Femur (tissue), 1 donor: ENCODE data around the gene PPP2R2C.

Experiments used
- DNase-seq: peaks from one replicate; pipeline ENCODE4 v3.0.0-alpha.2; 2017

PPP2R2C gene

DNA sequence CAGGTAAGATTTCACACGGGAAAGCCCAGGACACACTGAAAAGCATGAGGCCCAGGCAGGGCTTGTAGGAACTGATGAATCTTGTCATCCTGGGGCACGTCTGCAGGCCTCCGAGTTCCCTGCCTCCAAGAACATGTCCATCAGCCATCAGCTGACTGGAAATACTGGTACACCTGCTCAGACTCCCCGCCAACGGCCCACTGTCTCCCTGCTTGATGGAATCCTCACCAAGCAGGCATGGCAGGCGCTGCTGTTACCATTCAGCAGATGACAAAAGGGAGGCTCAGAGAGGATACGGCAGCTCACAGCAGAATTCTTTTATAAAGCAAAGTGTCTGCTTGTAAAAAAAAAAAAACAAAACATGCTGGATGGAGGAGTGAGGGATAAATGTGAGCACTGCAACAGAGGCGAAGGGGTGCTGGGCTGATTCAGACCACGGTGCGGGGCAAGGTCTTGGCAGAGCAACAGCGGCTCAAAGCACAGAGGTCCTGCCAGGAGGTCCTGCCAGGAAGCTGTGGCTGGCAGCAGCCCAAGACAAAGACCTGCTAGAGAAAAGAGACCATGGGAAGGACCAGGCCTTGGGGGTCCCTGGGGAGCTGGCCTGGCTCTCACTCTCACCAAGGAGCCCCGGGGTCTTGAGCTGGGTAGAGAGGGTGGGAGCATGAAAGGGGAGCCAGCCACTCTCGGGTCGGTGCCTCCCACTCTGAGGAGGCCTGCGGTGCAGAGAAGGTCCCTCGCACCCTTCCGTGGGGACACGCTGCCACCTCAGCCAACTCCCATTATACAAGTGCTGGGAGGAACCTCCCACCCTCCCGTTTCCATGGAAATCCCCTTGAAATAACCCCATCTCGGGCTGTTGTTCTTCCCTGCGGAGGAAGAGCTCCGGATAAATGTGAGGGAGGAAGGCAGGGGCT lies 25.6 kb downstream of the PPP2R2C start:
- no peak for DNase-seq

DNA sequence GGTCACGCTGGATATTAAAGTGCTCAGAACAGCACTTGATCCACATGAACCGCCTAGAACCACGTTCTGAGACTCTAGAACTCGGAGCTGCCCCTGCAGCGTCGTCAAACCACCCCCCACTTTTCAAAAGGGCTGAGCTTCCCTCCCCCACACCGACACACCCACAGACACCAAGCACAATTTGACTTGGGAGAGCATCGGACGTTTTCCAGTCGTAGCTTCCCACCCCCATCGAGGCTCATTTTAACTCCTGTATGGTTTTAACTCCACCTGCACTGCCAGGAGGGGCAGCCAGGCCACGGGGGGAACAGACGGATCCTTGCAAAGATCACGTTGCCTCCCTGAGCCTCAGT lies 26.3 kb downstream of the PPP2R2C start:
- no peak for DNase-seq

DNA sequence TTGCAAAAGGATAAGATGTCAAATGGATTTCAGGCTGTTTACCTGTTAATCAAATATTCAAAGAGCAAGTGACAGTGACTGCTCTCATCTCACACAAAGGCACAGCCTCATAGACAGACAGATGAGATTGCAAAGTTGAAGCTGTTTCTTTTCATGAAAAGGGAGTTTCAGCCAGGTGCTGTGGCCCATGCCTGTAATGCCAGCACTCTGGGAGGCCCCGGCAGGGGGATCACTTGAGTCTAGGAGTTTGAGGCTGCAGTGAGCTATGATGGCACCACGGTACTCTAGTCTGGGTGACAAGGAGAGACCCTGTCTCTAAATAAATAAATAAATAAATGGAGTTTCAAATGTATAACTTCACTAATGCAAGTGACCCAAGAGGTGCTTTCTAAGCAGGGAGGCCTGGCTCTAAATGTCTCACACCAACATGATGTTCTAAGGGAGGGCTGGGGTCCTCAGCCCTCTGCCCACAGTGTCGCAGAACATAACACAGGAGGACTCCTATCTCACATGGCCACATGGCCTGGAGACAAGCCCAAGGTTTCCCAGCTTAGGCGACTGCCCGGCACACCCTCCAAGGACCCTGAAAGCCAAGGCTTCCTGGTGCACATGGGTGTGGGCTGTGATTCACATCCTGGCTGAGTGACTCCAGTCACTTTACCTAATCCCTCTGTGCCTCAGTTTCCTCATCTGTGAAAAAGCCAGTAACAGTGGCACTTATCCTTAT lies 26.8 kb downstream of the PPP2R2C start:
- DNase-seq, result no peak

DNA sequence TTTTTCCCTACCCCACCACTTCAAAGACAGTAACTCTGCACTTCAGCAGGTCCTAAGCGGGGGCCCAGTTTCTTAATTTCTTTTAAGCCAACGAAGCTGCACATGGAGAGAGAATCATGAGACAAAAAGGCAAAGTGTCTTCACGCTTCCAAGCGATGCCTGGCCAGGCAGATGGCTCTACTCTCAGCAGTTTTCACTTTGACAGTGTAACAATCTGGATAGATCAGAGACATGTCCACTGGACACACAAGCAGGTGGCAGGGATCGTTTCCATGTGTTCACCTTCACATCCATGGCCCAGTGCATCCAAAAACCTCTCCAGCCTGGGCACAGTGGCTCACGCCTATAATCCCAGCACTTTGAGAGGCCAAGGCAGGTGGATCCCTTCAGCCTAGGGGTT lies 27.8 kb downstream of the PPP2R2C start:
- DNase-seq, result no peak

DNA sequence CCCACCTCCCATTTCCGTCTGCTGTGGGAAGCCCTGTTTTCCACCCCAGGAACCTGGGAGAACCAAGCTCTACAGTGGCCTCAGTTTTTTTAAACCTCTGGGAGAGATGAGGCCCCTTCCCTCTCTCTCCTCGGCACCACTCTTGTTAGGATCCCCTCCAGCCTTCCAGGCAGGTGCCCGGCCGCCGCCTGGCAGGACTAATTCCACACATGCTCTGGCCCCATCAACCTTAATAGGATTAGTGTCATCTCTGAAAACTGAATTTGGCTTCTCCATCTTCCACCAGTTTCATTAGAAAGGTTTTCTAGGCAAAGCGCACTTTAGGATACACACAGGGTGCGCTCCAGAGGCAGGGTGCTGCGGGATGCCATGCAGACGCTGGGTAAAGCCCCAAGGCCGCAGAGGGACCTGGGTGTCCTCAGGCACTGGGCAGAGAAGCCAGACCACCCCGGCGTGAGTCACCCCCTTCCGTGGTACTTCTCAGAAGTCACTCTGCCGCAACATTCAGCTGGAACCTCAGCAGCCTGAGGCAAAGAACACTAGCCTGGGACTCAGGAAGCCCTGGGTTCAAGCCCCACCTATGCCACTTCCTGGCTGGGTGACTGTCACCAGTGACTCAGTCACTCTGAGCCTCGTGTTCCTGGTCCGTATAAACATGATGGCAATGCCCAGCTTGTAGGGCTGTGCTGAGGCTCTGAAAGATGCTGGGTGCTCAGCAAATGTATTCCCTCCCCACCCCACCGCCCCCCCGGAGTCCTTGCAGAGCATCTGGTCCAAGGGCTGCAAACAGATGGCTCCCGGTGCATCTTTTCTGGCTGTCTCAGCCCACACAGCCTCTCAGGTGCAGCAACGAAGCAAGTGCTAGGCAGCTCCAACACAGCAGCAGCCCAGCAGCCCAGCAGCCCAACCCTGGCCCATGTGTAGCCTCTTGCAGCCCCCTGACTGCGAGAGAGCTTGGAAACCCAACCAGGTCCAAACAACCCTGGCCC lies 29.1 kb downstream of the PPP2R2C start:
- DNase-seq, result no peak

DNA sequence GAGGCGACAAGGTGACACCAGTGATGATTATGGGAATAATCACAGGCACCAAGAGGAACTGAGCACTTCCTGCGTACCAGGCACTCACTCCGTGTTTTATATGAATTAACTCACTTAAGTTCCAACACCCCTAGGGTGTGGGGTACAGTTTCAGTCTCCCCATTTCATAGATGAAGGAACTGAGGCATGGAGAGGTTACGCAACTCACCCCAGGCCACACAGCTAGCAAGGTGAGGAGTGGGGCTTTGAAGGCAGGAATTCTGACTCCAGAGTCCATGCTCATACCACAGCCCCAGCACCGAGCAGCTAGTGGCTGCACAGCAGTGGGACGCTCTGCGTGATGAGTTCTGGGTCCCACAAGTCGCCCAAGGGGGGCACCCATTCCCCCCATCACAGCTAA lies 29.9 kb downstream of the PPP2R2C start:
- DNase-seq, result no peak

DNA sequence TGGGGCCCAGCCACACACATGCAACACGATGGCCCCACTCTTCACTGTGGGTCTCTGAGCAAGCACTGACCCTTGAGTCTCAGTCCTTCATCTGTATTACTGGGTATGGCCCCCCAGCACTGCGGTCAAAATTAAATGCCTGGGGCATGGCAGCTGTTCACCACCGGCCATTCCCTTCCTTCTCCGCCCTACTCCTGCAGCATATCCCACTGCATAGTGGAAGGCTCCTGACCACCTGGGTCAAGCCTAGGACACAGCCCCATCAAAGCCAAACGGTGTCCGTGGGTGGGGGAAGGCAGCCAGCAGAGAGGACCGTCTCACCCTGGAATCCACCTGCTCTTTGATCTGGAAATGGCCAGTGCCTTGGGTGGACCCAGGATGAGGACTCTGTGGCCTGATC lies 30.7 kb downstream of the PPP2R2C start:
- no peak for DNase-seq

DNA sequence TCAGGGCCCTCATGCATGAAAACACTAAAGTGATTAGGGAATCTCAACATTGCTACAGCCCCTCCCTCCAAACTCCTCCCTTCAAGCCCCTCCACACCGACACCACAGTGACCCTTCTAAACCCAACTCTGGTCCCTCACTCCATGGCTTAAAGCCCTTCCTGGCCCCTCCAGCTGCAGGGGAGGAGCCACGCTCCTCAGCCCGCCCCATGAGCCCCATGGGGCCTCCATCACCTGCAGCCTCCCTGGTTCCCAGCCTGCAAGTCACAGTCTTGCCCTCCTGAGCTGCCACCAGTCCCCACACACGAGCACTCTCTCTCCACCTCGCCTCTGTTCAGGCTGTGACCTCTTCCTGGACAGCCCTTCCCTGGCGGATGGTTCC lies 31.2 kb downstream of the PPP2R2C start:
- no peak for DNase-seq

DNA sequence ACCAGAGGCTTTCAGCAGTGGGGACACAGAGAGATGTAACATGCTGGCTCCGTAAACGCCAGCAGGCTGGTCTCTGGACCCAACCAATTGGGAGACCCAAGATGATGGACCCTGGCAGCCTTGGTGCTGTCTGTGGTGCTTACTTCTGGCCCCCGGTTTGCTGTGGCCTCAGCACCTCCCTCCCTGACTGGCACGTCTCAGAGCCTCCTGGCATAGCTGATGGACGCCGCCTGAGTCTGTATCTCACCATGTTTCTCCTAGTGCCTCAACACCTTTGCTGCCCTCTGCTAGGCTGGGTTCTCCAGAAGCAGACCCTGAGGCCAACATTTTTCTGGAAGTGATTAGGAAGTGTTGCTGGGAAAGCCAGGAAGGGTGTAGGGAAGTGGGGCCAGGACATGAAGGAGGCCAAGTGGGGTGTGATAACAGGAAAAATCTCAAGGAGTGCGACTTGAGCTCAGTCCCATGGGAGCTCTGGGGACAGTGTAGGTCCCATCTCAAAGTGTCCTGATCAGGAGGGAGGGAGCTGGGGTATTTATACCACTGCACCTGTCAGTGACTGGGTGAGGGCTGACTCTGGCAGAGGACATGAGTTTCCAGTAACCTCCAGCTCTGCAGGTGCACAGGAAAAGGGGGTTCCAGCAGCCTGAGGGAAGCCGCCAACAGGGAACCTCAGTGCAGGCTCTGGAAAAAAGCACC lies 31.8 kb downstream of the PPP2R2C start:
- no peak for DNase-seq

DNA sequence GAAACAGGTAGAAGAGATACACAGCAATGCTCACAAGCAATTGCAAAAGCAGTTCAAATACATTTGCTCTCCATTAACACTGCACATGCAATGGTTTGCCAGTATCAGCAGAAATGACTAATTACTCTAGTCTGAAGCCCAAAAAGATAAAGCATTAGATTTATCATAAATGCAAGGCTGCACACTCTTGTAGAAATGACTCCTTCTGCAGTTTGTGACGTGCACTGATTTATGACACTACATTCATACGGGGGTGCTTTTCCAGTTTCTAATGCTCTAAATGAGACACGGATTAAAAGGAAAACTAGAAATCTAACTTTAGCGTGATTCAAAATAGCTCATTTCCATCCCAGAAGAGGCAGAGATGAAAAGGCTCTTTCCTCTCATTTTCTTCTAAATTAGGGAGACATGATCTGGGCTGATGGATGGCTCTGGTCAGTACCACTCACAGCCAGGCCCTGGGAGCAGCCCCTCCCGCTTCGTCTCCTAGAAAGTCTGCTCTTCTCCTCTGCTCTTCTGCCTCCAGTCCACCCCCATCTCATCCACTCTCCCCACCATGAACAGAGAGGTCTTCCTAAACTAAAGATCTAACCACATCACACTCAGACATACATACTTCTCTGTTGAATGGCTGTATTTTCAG lies 33.2 kb downstream of the PPP2R2C start:
- no peak for DNase-seq

DNA sequence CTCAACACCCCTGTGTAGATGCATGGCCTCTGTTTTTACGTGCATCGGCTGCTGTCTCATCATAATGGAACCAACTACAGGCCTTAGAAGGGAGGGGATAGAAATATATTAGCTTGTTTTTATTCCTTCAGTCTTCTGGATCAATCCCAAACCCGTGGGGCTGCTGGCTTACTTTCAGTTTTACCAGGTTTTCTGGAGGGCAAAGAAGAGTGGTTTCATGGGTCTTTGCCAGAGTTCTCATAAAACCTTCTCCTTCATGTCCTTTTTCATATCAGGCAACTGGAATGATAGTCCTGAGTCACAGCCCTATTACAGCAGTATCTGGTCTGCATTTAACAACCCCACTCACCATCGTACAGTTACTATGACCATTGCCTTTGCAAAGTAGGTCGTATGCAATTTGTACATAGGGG lies 34.6 kb downstream of the PPP2R2C start:
- no peak for DNase-seq

DNA sequence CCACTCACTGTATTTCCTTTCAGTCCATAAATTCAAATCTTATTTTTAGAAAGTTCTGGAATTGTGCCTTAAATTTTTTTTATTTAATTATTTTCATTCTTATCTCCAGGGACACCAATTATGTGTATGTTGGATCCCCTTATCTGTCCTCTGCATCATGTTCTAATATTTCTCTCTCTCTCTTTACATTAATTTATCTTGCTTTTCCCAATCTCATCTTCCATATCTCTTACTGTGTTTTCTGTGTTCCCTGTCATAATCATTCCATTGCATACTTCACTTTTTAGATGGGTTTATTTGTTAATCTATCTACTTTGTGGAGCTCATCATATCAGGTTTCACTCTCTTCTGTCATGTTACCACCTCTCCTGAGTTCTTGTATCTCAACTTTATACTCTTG lies 37.4 kb downstream of the PPP2R2C start:
- no peak for DNase-seq

DNA sequence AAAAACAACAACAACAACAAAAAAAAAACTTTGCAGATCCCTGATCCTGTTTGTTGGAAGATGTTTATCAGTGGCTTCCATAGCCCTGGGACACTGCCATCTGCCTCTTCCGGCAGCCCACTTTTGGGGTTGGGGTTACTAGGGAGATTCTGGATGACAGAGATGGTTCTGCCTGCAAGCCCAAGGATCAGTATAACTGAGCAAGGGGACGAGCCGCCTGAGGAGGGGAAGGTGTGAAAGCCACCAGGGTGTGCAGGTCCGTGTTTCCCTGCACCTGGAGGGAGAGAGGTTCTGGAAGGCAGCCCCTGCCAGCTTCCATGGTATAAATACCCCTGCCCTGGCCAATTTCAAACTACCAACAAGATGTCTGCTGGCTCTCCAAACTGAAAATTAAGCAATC lies 41.5 kb downstream of the PPP2R2C start:
- no peak for DNase-seq

DNA sequence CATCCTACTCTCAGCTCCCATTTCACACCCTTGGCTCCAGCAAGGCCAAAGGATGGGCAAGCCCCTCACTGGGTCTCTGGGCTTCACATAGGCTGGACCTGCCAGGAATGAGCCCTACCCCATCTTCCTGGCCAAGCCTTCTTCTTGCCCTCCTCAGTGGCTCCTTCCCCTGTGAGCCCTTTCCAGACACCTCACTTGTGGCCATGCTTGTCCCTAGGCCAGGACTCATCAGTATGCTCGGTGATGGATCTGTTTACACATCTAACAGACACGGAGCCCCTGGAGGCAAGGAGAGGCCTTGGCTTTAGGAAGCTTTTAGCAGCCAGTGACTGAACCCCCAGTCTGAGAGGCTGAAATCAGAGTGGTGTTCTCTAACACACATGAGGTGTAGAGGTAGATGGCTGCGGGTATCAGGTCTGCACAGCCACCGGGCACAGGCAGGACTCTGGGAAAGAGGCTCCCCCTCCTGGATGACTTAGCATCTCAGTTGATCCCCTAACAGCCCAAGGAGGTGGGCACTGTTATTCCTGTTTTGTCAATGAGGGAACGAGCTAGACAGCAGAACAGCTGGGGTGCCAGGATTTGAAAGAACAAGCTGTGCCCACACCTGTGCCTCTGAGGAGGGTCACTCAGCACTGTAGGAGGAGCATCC lies 44.8 kb downstream of the PPP2R2C start:
- DNase-seq, result no peak

DNA sequence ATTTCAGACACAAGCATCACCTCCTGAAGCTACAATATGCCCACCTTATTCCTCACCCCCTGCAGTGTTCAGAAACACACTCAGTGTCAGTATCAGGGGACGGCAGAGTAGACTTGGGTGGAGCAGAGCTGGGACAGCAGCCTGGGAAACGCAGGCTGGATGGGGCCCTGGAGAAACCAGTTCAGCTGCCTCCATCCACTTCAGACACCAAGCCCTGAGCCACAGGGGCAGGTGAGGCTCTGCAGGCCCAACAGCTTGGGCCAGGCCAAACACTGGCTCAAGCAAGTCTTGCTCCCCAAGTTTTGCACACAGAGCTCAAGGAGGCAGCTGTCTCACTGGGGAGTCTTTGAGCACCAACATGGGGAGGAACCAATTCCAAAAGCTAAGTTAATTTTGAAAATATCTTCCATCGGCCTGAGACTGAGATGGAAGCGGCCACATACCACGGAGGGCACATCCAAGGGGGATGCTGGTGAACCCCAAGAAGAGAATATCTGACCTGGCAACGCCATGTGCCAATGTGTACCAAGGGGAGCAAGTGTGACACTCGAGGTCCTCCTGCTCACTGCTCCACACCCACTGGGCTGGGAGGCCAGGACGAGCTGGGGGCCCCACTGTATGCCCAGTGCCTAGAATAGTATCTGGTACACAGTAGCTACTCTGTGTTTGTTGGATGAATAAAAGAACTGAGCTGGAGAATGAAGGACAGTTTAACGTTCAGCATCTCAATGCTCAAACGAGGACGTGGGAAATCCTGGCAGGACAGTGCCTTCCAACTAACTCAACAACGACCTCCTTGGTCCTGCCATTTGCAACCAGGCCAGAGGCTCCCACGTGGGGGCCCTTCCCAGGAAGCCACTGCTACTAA lies 45.6 kb downstream of the PPP2R2C start:
- DNase-seq, result no peak

DNA sequence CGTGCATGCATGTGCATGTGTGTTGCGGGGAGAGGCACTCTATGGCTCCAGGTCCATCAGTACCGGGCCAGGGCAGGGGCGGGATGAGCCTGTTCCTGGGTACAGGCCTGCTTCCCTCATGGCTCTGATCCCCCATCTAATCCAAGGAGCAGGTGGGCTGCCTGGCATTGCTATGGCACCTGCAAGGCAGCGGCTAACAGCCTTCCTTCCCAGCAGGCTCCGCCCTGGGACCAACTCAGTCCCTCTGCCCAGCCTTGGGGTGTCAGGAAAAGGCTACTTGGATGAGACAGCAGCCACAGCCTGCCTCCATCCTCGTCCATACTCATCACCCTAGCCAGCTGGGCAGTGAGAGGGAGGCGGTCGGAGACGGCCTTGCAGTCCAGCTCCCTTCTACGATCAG lies 46.5 kb downstream of the PPP2R2C start:
- no peak for DNase-seq

DNA sequence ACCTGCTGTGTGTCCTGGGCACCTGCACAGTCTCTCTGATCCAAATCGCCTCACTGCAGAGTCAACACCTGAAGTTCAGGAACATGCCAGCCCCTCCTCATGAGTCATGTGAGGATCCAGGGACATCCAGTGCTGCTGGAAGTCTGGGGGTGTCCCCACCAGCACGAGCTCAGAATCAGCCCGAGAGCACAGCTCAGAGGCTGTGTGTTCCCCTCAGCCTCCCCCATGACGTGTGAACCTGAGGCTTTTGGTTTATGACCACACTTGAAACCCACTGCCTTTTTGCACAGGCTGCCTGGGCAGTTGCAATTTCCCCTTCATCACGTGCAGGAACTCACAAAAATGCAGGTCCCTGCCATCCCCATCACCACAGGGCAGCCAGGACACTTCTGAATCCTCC lies 47.1 kb downstream of the PPP2R2C start:
- no peak for DNase-seq

DNA sequence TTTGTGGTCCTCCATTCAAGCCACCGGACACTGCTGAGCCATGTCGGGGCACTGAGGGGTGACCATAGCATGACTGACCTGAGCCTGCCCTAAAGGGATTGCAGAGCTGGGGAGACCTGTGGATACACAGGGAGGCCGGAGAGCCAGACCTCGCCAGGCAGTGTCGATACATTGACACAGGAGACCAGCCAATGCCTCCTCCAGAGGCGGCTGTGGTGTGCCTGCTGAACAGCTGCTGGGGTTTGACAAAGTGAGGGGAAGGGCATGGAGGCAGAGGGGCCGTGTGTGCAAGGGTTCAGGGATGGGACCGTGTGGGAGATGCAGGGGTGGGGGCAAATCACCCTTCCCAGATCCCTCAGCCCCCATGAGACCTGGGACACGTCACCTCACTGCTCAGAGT lies 48.0 kb downstream of the PPP2R2C start:
- DNase-seq, result no peak

DNA sequence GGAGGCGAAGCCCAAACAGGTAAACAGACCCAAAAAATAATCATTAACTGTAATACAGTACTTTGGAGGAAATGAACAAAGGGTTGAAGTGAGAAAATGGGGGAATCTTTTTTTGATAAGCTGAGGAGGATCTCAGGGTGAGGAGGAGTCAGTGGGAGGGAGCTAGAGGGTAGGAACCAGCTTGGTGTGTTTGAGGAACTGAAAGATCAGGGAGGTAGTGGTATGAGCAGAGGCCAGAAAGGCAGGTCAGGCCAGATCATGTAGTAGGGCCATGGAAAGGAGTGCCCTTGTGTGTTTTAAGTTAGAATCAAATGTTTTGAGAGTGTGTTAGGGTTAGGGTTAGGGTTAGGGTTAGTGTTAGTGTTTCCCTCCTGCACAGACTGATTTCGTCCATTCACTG lies 48.8 kb downstream of the PPP2R2C start:
- no peak for DNase-seq

DNA sequence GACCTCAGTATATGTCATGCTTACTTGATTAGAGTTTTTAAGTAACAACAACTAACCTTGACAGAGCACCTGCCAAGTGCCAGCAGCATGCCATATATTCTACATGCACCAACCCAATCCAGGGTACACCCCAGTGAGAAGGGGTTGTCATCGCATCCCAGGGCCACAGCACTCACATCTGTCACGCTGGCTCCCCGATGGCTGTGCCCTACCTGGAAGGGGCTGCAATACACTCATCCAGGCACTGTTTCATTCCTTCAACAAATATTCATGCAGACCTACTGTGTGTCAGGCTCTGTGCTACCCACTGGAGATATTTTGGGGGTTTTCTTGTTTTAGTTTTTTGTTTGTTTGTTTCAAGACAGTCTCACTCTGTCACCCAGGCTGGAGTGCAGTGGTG lies 49.5 kb downstream of the PPP2R2C start:
- DNase-seq, result no peak

DNA sequence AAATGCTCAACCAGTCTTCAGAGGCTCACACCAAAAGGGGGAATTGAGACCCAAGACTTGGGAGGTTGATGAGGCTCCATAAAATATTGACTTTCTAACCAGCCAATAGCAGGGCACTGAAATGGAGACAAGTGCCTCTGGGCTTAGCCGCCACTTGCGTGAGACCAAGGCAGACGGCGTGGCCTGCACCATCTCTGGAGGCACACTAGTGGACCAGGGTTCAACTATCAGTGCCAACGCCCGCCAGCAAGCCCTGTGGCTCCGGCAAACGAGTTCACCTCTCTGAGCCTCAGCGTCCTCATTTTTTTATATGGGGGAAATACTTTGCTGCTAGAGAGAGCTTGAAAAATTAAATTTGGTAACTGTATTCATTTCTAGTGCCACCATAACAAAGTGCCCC lies 50.3 kb downstream of the PPP2R2C start:
- no peak for DNase-seq
